NCI-H2081 (cell line): Measurements from ENCODE around the gene NFX1.
"Not testable (repeated sequence)": the region's sequence is repeated elsewhere in the genome, so short reads cannot be mapped to it uniquely, and the experiment has no call there.

Experiments used
- DNase-seq, 2 experiments: peaks; one replicate each; lab custom pipeline; 2025; lab: John Stamatoyannopoulos, UW

The NFX1 gene

DNA sequence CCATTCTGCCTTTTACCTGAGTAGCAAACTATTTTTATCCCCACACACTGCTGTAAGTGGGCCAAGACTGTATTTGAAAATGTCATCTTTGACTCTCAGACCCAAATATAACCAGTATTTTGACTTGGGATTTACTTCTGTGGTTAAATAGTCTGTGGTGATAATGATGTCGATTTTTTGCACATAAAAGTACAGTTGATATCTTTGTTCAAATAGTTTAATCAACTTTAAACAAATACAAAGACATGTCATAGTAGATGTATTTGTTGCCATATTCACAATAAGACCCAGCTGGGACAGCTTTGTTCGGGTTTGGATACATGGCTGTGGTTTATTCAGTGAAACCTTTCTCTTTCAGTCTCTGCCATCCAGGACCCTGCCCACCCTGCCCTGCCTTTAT, 20.4 kb downstream of the NFX1 start:
- DNase-seq = no peak

DNA sequence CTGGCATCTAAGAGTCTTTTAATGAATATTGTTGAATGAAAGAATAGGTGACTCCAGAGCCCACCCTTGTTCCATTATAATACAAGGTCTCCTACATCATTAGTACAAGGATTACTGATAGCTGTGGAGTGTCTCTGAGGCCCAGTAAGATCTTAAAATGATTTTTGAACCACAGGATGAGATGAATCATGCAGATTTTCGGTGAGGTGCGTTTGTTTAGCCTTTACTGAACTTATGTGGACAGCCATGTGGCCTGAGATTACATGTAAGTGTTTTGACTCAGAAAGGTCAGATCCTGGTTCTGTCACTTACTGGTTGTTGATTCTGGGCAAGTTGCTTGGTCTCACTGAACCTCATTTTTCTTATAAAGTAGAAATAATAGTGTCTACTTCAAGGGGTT, 21.6 kb downstream of the NFX1 start:
- DNase-seq = no peak

DNA sequence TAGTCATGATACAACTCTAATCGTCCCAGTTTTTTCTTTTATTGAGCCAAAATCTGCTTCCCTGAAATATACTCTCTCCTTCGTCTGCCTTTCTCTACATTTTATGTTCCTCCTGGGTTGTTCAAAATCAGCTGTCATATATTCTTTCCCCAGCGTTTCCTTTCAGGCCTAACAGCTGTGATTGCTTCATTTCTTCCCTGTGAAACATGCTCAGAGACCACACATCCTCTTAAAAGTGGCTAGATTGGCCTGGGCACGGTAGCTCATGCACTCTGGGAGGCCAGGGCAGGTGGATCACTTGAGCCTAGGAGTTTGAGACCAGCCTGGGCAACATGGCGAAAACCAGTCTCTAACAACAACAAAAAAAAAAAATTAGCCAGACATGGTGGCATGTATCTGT, 25.1 kb downstream of the NFX1 start:
- no peak for DNase-seq

DNA sequence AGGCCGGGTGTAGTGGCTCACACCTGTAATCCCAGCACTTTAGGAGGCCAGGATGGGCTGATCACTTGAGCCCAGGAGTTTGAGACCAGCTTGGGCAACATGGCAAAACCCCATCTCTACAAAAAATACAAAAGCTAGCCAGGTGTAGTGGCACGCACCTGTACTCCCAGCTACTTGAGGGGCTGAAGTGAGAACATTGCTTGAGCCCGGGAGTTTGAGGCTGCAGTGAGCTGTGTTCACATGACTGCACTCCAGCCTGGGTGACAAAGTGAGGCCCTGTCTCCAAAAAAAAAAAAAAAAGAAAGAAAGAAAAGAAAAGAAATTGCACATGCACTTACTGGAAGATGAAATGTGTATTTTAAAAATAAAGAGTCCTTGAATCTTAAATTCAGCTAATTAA, 26.8 kb downstream of the NFX1 start:
- DNase-seq = not testable (repeated sequence)

DNA sequence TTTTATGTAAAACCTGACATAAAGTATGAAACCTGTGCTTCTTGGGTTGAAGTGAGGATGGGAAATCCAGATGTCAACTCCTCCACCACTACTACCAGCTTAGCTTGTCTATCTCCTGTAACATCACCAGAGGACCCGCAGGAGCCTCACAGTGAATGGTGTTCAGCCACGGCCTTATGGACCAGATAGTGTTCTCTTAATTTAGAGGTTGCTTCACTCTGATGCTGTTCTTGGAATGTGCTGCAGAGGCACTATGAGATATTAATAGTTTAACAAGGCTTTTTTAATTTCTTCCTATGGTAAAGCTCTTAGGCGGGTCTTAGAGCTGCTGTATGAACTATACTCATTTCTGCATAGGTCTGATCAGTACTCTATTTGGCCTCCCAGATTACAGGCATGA, 27.9 kb downstream of the NFX1 start:
- DNase-seq = no peak

DNA sequence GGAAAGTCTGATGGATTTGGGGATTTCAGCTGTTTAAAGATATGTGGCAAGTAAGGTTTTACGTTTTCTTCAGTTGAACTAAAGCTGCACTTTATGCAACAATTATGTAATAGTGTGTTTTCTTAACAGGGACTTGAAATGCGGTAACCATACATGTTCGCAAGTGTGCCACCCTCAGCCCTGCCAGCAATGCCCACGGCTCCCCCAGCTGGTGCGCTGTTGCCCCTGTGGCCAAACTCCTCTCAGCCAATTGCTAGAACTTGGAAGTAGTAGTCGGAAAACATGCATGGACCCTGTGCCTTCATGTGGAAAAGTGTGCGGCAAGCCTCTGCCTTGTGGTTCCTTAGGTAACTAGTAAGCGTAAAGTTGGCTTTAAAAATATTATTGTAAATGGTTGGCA, 28.5 kb downstream of the NFX1 start:
- no peak for DNase-seq

DNA sequence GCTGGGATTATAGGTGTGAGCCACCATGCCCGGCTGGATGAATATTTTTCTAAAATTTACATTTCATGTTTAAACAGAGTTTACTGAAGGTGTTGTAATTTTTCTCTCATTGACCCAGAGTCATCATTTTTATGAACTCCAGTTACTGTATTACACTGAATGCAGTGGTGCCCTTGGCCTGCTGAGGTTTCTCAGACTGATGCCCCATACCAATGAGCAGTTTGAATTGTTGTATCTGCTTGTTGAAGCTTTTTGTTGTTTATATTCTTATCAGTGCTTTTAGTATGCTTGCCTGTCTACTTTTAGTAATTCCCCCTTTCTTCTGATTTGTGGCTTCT, 29.9 kb downstream of the NFX1 start:
- no peak for DNase-seq

DNA sequence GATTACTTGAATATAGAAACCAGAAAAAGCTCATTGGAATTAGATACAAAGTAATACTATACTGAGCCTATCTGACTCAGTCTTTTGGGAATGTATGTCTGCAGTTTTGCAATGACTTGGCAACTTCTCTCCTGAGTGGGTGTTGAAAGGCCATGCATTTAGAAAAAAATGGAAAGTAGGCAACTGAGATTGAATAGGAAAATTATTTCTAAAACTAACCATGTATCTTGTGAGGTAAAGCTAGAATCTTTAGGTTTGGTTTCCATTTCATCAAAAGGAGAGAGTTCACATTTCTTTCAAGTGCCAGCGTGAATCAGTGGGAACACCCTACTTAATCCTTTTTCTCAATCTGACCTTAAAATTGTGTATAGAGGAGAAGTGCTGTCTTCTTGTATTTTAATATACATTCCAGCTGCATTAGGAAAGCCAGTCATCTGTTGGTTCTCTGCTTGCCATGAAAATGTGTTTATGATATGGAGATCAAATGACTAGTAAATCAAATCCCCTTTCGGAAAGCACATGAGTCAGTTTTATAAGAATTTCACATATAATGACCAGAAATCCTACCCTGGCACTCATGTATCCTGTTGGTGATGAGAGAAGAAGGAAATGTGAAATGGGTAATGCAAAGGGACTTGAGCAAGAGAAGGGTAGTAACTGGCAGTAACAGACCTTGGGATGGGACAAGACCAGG, 30.4 kb downstream of the NFX1 start:
- no peak for DNase-seq

DNA sequence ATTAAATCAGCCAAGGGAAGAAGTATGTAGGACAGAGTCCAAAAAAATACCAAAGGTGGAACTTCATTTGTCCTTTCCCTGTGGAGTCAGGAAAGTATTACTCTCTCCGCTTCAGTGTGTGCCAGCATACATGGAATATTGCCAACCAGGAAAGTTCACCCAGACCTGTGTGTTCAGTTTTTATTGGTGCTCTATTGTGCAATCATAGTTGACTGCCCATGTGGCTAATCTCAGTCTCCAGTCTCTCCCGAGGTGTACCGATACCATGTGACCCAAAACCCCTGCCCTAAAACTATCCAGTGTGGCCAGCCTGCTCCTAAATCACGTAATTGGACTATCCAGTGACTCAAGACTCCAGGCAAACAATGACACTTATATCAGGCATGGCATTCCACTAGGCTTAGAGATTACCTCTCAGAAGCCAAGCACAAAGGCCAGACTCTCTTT, 38.8 kb downstream of the NFX1 start:
- no peak for DNase-seq

DNA sequence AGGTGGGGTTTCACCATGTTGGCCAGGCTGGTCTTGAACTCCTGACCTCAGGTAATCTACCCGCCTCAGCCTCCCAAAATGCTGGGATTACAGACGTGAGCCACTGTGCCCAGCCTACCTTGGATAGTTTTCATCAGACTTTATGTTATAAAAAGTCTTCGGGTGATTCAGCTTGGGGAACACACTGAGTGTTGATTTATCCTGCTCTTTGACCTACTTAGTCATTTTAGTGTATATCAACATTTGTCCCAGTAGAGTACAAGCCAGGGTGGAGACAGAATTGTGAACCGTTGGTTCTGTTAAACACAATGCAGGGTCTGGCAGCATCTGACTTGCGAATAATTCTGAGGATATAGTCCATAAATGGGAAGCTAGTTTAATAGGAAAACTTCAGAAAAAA, 39.7 kb downstream of the NFX1 start:
- DNase-seq = no peak

DNA sequence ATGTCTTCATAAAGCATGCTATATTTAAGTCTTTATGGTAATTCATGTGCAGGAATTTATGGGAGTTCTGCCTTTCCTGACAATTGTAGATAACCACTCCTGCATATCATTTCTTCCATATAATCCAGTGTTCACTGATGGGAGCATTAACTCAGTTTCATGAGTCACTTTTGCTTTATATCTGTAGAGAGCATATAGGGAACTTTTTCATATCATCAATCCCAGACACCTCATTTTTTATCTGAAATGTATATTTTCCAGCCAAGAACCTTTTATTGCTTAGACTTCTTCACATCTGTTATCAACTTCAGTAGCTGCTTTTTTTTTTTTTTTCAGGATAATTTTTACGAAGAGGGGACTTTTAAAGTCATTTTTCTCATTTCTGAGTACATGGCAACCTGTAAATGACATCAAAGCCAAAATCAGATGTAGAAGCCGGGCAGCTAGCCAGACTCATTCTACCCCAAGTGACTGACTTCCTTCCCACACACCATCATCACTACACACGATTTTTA, 41.1 kb downstream of the NFX1 start:
- DNase-seq = no peak

DNA sequence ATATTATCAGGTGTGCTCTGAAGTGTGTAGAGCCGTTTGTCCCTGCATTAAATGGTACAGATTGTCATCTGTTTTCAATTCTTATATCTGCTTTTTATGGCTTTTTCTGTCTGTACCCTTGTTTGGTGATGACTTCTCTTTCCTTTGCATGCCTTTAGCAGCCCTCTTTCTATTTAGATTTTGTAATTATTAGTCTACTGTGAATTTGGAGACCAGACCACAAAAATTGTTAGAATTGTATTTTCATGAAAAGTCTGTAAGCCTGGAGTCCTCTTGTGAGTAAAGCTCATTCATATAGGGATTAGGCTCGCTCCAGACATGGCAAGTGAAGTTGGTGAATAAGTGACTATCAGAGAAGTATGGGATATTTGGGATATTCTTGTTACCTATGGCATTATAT, 41.7 kb downstream of the NFX1 start:
- no peak for DNase-seq

DNA sequence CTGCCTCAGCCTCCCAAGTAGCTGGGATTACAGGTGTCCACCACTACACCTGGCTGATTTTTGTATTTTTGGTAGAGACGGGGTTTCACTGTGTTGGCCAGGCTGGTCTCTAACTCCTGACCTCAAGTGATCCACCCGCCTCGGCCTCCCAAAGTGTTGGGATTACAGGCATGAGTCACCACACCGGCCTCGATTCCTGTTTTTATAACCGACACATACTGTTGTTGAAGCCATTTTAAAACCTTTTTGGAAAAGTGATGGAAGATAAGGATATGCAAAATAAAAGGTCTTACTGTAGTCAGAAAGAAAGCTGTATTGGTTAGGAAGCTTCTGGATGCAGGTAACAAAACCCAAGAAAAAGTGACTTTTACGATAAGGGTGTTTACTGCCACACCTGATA, 42.6 kb downstream of the NFX1 start:
- DNase-seq = not testable (repeated sequence)

DNA sequence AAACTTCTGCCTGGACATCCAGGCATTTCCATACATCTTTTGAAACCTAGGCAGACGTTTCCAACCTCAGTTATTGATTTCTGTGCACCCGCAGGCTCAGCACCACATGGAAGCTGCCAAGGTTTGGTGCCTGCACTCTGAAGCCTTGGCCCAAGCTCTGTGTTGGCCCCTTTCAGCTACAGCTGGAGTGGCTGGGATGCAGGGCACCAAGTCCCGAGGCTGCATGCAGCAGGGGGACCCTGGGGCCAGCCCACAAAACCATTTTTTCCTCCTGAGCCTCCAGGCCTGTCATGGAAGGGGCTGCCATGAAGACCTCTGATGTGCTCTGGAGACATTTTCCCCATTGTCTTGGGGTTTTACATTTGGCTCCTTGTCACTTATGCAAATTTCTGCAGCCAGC, 49.9 kb downstream of the NFX1 start:
- no peak for DNase-seq

DNA sequence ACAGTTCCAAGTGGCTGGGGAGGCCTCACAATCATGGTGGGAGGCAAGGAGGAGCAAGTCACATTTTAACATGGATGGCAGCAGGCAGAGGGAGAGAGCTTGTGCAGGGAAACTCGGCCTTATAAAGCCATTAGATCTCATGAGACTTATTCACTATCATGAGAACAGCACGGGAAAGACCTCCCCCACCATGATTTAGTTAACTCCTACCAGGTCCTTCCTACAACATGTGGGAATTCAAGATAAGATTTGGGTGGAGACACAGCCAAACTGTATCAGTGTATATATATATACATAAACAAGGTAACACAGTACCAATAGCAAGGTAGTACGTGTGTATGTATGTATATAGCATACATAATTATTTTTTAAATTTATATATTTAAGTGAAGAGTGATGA, 50.9 kb downstream of the NFX1 start:
- DNase-seq = no peak

DNA sequence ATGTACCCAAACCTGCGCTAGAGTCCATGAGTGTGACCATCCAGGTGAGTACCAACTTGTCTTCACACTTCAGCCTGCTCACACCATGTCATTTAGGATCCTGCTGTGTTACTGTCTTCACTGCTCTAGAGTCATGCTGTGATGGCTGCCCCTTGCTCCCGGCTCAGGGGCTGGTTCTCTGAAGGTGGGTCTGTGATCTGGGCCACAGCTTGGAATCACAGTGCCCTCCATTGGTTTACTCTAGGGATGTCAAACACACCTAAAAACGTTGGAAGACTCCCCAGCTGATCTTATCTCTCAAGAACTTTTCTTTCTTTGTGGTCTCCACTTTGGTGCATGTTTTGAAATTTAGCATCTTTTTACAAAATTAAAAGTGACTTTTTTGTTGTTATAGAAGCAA, 53.8 kb downstream of the NFX1 start:
- no peak for DNase-seq

DNA sequence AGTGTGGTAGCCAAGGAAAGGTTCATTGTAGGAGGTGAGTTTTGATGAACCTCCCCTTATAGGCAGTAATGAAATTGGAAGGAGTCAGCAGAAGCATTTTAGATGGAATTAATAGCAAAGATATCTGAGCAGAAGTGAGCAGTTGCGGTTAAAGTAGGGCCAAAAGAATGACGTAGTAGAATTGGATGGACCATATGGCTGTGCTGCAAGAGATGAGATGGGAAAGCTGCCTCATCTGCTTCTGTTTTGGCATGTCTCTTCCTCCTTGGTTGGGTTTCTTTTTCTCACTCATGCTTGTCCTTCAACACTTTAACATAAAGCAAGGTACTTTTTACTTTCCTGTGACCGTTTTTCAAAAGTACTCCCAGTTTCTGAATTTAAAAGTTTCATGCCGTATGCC, 56.2 kb downstream of the NFX1 start:
- no peak for DNase-seq

DNA sequence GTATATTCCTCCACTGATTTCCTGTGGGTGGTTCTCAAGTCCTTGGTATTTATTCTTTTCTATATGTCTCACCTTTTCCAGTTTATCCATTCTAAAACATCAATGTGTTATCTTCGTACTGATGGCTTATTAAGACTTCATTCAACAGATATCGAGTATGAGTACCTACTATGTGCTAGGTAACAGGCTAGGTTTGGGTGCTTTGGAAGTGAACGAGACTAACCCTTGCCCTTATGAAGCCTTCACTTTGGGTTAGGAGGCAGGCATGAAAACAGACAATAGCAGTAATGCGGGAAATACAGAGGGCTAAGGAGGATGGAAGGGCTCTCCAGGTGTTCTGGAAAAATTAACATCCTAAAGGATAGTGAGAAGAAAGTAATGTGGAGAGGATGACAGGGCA, 58.7 kb downstream of the NFX1 start:
- DNase-seq = no peak

DNA sequence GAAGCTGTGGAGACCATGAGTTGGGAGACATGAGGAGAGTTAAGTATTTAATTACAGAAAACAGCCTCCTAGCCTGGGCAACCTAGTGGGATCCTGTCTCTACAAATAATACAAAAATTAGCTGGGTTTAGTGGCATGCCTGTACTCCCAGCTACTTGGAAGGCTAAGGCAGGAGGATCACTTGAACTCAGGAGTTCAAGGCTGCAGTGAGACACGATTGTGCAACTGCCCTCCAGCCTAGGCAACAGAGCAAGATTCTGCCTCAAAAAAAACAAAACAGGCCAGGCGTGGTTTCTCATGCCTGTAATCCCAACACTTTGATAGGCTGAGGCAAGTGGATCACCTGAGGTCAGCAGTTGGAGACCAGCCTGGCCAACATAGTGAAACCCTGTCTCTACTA, 59.4 kb downstream of the NFX1 start:
- no peak for DNase-seq

DNA sequence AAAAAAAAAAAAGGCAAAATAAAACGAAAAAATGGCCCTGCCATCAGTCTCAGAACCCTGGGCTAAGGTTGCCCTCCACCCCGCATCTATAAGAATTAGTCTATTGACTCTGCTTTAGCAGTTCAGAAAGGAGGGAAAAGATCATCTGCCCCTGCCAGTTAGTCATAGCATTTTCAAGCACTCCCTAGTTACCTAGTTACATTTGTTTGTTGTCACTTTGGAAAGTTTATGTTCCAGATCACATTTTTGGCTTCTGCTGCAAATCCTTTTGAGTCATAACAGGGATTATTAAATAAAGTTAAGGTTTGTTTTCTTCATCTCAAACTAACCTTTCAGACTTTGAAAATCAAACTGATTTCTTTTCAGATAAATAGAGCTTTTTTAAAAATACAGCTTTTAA, 60.0 kb downstream of the NFX1 start:
- no peak for DNase-seq

DNA sequence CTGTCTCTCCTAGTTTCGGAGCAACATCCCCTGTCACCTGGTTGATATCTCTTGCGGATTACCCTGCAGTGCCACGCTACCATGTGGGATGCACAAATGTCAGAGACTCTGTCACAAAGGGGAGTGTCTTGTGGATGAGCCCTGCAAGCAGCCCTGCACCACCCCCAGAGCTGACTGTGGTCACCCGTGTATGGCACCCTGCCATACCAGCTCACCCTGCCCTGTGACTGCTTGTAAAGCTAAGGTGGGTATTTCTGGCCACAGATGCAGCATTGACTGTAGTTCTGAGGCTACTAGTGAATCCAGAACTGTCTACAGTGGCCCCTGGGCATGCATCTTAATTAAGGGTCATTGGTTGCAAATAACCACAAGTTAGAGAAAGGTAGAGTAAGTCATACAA, 61.2 kb downstream of the NFX1 start:
- DNase-seq = no peak

DNA sequence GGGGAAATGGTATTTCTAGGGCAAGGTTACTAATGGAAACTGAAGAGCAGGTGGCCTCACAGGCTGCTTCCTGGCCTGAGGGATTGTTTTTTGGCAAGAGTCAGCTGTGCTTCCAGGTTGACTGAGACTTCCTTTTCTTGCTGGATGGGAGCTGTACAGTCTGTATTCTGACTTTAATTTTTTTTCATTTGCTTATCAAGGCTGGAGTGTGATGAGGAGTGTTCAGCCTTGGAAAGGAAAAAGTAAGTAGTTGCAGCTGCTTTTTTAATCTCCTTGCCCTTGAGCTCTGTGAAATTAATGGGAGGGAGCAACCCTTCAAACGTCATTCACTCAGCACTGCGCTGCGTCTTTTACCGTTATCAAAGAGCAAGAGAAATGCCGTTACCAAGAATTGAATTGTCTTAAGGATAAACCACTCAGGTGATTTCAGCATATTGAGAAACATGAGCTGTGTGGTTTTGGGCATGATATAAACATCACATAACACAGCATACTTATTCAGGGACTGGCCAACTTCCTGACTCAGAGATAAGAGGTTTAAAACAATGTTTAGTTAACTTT, 64.4 kb downstream of the NFX1 start:
- peak; percentile 11 to 31 for DNase-seq

DNA sequence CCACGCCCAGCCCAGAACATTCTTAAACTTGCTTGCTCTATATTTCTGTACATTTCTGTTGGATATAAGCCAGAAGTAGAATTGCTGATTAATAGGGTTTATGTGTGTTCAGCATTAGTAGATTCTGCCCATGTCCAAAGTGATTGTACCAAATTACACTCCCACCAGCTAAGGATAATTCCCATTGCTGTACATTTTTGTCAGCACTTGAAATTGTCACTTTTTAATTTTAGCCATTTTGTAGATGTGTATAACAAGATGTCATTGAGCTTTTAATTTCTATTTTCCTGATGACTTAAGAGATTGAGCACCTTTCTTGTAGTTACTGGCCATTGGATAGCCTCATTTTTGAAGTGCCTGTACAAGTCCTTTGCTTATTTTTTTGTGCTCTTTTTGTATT, 65.6 kb downstream of the NFX1 start:
- DNase-seq = no peak

DNA sequence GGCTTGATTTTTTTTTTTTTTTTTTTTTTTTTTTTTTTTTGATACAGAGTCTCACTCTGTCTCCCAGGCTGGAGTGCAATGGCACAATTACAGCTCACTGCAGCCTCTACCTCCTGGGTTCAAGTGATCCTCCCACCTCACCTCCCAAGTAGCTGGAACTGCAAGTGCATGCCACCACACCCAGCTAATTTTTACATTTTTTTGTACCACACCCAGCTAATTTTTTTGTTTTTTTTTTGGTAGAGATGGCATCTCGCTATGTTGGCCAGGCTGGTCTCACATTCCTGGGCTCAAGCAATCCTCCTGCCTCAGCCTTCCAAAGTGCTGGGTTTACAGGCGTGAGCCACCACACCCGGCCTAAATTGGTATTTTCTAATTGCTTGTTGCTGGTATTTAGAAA, 68.3 kb downstream of the NFX1 start:
- not testable (repeated sequence) for DNase-seq
